ENCODE data around the gene LMOD2. TPM values are rescaled to one million over a fixed set of nuclear protein-coding genes. Genes with fewer than 3 reads are reported as not detected.

The LMOD2 gene
- total and polyA plus RNA-seq, 10 of the 15 experiments (the other 5 are each of a cell fraction or from before 2014, with no cell fraction given), result not detected

DNA sequence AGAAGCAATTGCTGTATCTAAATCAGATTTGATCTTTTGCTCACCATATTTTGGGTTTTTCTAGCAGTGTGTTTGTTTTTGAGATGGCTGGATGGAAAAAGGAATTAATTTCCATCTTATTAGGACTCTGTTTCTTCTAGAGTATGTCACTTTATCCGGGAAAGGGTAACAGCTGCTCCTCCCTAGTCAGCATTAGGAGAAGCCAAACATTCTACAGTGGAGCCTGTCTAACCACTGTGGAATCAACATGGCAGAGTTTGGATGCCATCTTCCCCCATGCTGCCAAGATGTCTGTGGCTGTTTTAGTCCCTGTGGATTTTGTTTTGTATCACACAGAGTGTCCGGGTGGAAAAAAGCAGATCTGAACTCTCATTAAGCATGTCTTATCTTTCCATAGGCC is 16.0 kb upstream of the LMOD2 start:
- 82% methylated on average over 2 of the region's 2 CpGs for WGBS (ENCODE audit: insufficient coverage, insufficient replicate concordance, low lambda C conversion rate, missing lambda C conversion rate)
- BruUV-seq (replicated peaks), result no TSS peak
- DNase-seq (ENCODE audit: low read depth, low spot score), result no peak
- TF ChIP-seq, protein P1, sequence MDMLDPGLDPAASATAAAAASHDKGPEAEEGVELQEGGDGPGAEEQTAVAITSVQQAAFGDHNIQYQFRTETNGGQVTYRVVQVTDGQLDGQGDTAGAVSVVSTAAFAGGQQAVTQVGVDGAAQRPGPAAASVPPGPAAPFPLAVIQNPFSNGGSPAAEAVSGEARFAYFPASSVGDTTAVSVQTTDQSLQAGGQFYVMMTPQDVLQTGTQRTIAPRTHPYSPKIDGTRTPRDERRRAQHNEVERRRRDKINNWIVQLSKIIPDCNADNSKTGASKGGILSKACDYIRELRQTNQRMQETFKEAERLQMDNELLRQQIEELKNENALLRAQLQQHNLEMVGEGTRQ (IDR thresholded peaks at IDR 0.05; ENCODE audit: borderline replicate concordance, low read depth, low read length), result no peak
- no peak for TF ChIP-seq SIN3A (IDR thresholded peaks at IDR 0.05; ENCODE audit: low read depth, low read length)
- TF ChIP-seq TARDBP (IDR thresholded peaks at IDR 0.05; ENCODE audit: borderline replicate concordance), result no peak
- no peak for TF ChIP-seq GATAD2B (conservative IDR thresholded peaks at IDR 0.05; ENCODE audit: low read depth)
- TF ChIP-seq RELA (IDR thresholded peaks at IDR 0.05; ENCODE audit: borderline replicate concordance, partially characterized antibody), result no peak
- no peak for TF ChIP-seq ZNF24 (IDR thresholded peaks at IDR 0.05)
- no peak for TF ChIP-seq HDGF (IDR thresholded peaks at IDR 0.05)
- TF ChIP-seq SMARCA5 (IDR thresholded peaks at IDR 0.05), result no peak
- no peak for TF ChIP-seq NFYB (IDR thresholded peaks at IDR 0.05; ENCODE audit: insufficient read depth, low read depth, low read length)
- TF ChIP-seq ZNF384 (IDR thresholded peaks at IDR 0.05; ENCODE audit: borderline replicate concordance, low read depth, low read length), result no peak
- TF ChIP-seq POLR2AphosphoS5 (IDR thresholded peaks at IDR 0.05; ENCODE audit: low read length), result no peak
- TF ChIP-seq CBX3 (IDR thresholded peaks at IDR 0.05; ENCODE audit: borderline replicate concordance, low read depth), result no peak
- TF ChIP-seq, protein P2, sequence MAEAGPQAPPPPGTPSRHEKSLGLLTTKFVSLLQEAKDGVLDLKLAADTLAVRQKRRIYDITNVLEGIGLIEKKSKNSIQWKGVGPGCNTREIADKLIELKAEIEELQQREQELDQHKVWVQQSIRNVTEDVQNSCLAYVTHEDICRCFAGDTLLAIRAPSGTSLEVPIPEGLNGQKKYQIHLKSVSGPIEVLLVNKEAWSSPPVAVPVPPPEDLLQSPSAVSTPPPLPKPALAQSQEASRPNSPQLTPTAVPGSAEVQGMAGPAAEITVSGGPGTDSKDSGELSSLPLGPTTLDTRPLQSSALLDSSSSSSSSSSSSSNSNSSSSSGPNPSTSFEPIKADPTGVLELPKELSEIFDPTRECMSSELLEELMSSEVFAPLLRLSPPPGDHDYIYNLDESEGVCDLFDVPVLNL (IDR thresholded peaks at IDR 0.05; ENCODE audit: low read depth, low read length), result no peak
- Histone ChIP-seq H3K27ac (ENCODE audit: control insufficient read depth, insufficient read depth) (no peak overlapping the region), H3K36me3 (ENCODE audit: control insufficient read depth in 2 of 2, insufficient read depth in 2 of 2, low read length in 1 of 2) (no peaks in the 10 kb centered on the region), H3K27me3 (replicated peaks in 1 of 2; ENCODE audit: control insufficient read depth in 2 of 2, insufficient read depth in 2 of 2, low read length in 1 of 2) (no peaks in the 10 kb centered on the region; a peak in 1 of 4 replicates), H3K4me3 (no peak overlapping the region), H3K4me1 (ENCODE audit: control insufficient read depth, insufficient read depth, low read length) (no peaks in the 10 kb centered on the region), H3K79me2 (ENCODE audit: control insufficient read depth, insufficient read depth, low read length) (no peaks in the 10 kb centered on the region), H3K4me2 (ENCODE audit: control insufficient read depth, insufficient read depth) (no peak overlapping the region), H4K20me1 (ENCODE audit: control insufficient read depth, insufficient read depth) (no peaks in the 10 kb centered on the region), H3K9ac (ENCODE audit: control insufficient read depth, insufficient read depth, low read length) (no peak overlapping the region), H3K9me3 (replicated peaks; ENCODE audit: control insufficient read depth, insufficient read depth, low read length) (no peaks in the 10 kb centered on the region), H2AFZ (ENCODE audit: control insufficient read depth, low read depth, low read length) (no peak overlapping the region)
- SMC1A ChIA-PET (ENCODE audit: uncharacterized antibody, unreplicated experiment), result no interaction called here
- no peak for FAIRE-seq
- in situ Hi-C loops (cut with MboI), result no loop called here
- RAD21 ChIA-PET (ENCODE audit: unreplicated experiment), result no interaction called here
- CTCF ChIA-PET, result interaction anchor here (1.1 to 1.3 kb wide), 2 partner anchors 29 to 232 kb away, joined by 3 read pairs; no protein-coding TSS in a partner anchor
- ATAC-seq, result no peak
- intact Hi-C loops (cut with micrococcal nuclease; ENCODE audit: unreplicated experiment), result loop anchor here (5.0 kb wide), 1 partner anchor 228 kb away; no protein-coding TSS in a partner anchor
- POLR2A ChIA-PET, result interaction anchor here (0.6 kb wide), 1 partner anchor 130 kb away, joined by 3 read pairs; no protein-coding TSS in a partner anchor

Measured in GM12878 (cell line).